H1 (cell line): ENCODE data around the gene IFT43. TPM values are rescaled to one million over a fixed set of nuclear protein-coding genes. Genes with fewer than 3 reads are reported as not detected.

Source experiments
- CTCF ChIA-PET: fragments of 300-600 bp; sonication (Branson Sonifier 250); formaldehyde crosslinking; loops from one replicate; lab custom pipeline; 2021; ENCODE audit not compliant: partially characterized antibody; lab: Charles Lee
- POLR2A ChIA-PET: fragments of 300-600 bp; sonication (Branson Sonifier 250); formaldehyde crosslinking; loops from one replicate; lab custom pipeline; 2021; ENCODE audit warnings: inconsistent platforms; ENCODE audit not compliant: partially characterized antibody; lab: Charles Lee
- DNase-seq, 2 experiments: peaks; one replicate each; pipeline versions ENCODE4 v3.0.0 to v3.0.0-alpha.2; 2010 to 2022; ENCODE audit warnings: low spot score in 2 of 2, low read depth in 1 of 2, mixed read lengths in 1 of 2
- FAIRE-seq: peaks from 2 replicates; lab custom pipeline; 2011; peaks lifted over from hg19 to GRCh38; lab: Jason Lieb, UNC
- H2AFZ ChIP-seq: 2 replicates; pipeline ENCODE4 v1.8.1; 2012; ENCODE audit warnings: low read length, inconsistent platforms
- H2AK5ac ChIP-seq: 2 replicates; pipeline ENCODE4 v1.6.1; 2013; ENCODE audit warnings: low read depth, low read length
- H2BK120ac ChIP-seq: replicated peaks from 2 replicates; pipeline ENCODE3; 2013; ENCODE audit warnings: low read depth, low read length, inconsistent platforms
- H2BK12ac ChIP-seq: 2 replicates; pipeline ENCODE4 v1.6.1; 2013; ENCODE audit warnings: low read depth, low read length
- H2BK15ac ChIP-seq: 2 replicates; pipeline ENCODE4 v1.6.1; 2013; ENCODE audit warnings: low read length
- H2BK20ac ChIP-seq: 2 replicates; pipeline ENCODE4 v1.6.1; 2013; ENCODE audit warnings: low read length
- H2BK5ac ChIP-seq: 2 replicates; pipeline ENCODE4 v1.6.1; 2013; ENCODE audit warnings: low read depth, low read length
- H3K14ac ChIP-seq: 2 replicates; pipeline ENCODE4 v1.6.1; 2013; ENCODE audit warnings: inconsistent platforms; ENCODE audit not compliant: insufficient read length
- H3K18ac ChIP-seq: 2 replicates; pipeline ENCODE4 v1.6.1; 2013; ENCODE audit warnings: low read length; ENCODE audit errors: extremely low read depth
- H3K23ac ChIP-seq: 2 replicates; pipeline ENCODE4 v1.6.1; 2013; ENCODE audit warnings: inconsistent platforms; ENCODE audit not compliant: insufficient read length
- H3K23me2 ChIP-seq: 2 replicates; pipeline ENCODE4 v1.6.1; 2013; ENCODE audit warnings: low read depth, low read length
- H3K27ac ChIP-seq: 2 replicates; pipeline ENCODE4 v1.6.1; 2011; ENCODE audit warnings: low read depth, low read length, inconsistent platforms
- H3K27me3 ChIP-seq, 4 experiments: replicated peaks in 1 of 4; 1 replicate in 1 of 4; 2 replicates in 3 of 4; pipeline versions ENCODE4 v1.6.1 to v1.8.1; 2011 to 2013; ENCODE audit warnings: low read length in 3 of 4, mild to moderate bottlenecking in 3 of 4, inconsistent platforms in 2 of 4, mixed read lengths in 2 of 4, moderate library complexity in 1 of 4; ENCODE audit not compliant: control insufficient read depth in 3 of 4, insufficient read depth in 3 of 4; ENCODE audit errors: extremely low read depth in 1 of 4
- H3K36me3 ChIP-seq, 4 experiments: 2 replicates each; pipeline versions ENCODE4 v1.6.1 to v1.8.1; 2011 to 2013; ENCODE audit warnings: mild to moderate bottlenecking in 4 of 4, low read length in 3 of 4, moderate library complexity in 2 of 4, control low read depth in 1 of 4, inconsistent platforms in 1 of 4; ENCODE audit not compliant: insufficient read depth in 4 of 4, control insufficient read depth in 2 of 4
- H3K4ac ChIP-seq: replicated peaks from 2 replicates; pipeline ENCODE3; 2013; ENCODE audit warnings: low read length, low read depth, mixed read lengths, inconsistent platforms; ENCODE audit not compliant: insufficient read length
- H3K4me1 ChIP-seq, 4 experiments: replicated peaks in 1 of 4; 1 replicate in 1 of 4; 2 replicates in 3 of 4; pipeline versions ENCODE4 v1.6.1 to v1.8.1; 2011 to 2013; ENCODE audit warnings: low read length in 3 of 4, inconsistent platforms in 2 of 4, mixed read lengths in 1 of 4; ENCODE audit not compliant: insufficient read depth in 4 of 4, control insufficient read depth in 3 of 4
- H3K4me2 ChIP-seq, 2 experiments: 2 replicates each; pipeline versions ENCODE4 v1.6.1 to v1.8.1; 2011 to 2013; ENCODE audit warnings: low read depth in 2 of 2, low read length in 2 of 2, control low read depth in 1 of 2, inconsistent platforms in 1 of 2, mild to moderate bottlenecking in 1 of 2; ENCODE audit not compliant: insufficient read depth in 1 of 2
- H3K4me3 ChIP-seq, 4 experiments: fragments of 200-600, 300-600 bp in 1 of 4; sonication (generic), shearing (Covaris generic), sonication (Bioruptor Twin) in 1 of 4; 2 replicates each; pipeline versions ENCODE4 v1.5.1 to v1.8.1; 2011 to 2016; ENCODE audit warnings: low read length in 4 of 4, low read depth in 3 of 4, control low read depth in 2 of 4, inconsistent platforms in 2 of 4, mild to moderate bottlenecking in 2 of 4, mixed read lengths in 1 of 4, moderate library complexity in 1 of 4; ENCODE audit not compliant: insufficient read depth in 2 of 4; ENCODE audit errors: extremely low read depth in 1 of 4
- H3K56ac ChIP-seq: replicated peaks from 2 replicates; pipeline ENCODE3; 2013; ENCODE audit warnings: low read depth, mild to moderate bottlenecking, mixed read lengths, low read length, inconsistent platforms; ENCODE audit not compliant: insufficient read length
- H3K79me1 ChIP-seq: 2 replicates; pipeline ENCODE4 v1.6.1; 2013; ENCODE audit warnings: low read depth, low read length, control low read depth
- H3K79me2 ChIP-seq, 2 experiments: 2 replicates each; pipeline versions ENCODE4 v1.6.1 to v1.8.1; 2012 to 2013; ENCODE audit warnings: low read length in 2 of 2, mild to moderate bottlenecking in 2 of 2, inconsistent platforms in 1 of 2; ENCODE audit not compliant: insufficient read depth in 2 of 2, control insufficient read depth in 1 of 2
- H3K9ac ChIP-seq, 4 experiments: replicated peaks in 1 of 4; 1 replicate in 1 of 4; 2 replicates in 3 of 4; pipeline versions ENCODE4 v1.6.1 to v1.8.1; 2011 to 2013; ENCODE audit warnings: low read depth in 3 of 4, low read length in 3 of 4, control low read depth in 2 of 4, mild to moderate bottlenecking in 2 of 4, moderate library complexity in 2 of 4, inconsistent platforms in 1 of 4; ENCODE audit errors: extremely low read depth in 1 of 4
- H3K9me3 ChIP-seq, 2 experiments: 2 replicates each; pipeline versions ENCODE4 v1.6.1 to v1.8.1; 2012 to 2013; ENCODE audit warnings: mild to moderate bottlenecking in 2 of 2, moderate library complexity in 2 of 2, control low read depth in 1 of 2, inconsistent platforms in 1 of 2, low read depth in 1 of 2, low read length in 1 of 2, mixed read lengths in 1 of 2; ENCODE audit not compliant: insufficient read depth in 2 of 2
- H4K20me1 ChIP-seq, 2 experiments: replicated peaks in 1 of 2; 2 replicates each; pipeline versions ENCODE3 to v1.8.1; 2011 to 2013; ENCODE audit warnings: inconsistent platforms in 2 of 2, low read length in 2 of 2, mild to moderate bottlenecking in 1 of 2; ENCODE audit not compliant: insufficient read depth in 2 of 2, control insufficient read depth in 1 of 2
- H4K5ac ChIP-seq: 2 replicates; pipeline ENCODE4 v1.6.1; 2013; ENCODE audit warnings: low read length, low read depth, mixed read lengths, inconsistent platforms; ENCODE audit not compliant: insufficient read length
- H4K8ac ChIP-seq: 2 replicates; pipeline ENCODE4 v1.8.0; 2013; ENCODE audit warnings: mild to moderate bottlenecking, moderate library complexity, low read length, inconsistent platforms; ENCODE audit not compliant: insufficient read depth; ENCODE audit errors: extremely low read depth
- H4K91ac ChIP-seq: replicated peaks from 2 replicates; pipeline ENCODE3; 2013; ENCODE audit warnings: low read length, mixed read lengths, inconsistent platforms; ENCODE audit not compliant: insufficient read length
- FOSL1 ChIP-seq: IDR thresholded peaks from 2 replicates; pipeline ENCODE4 v1.6.1; 2011; ENCODE audit warnings: mild to moderate bottlenecking, low read depth, low read length, moderate library complexity; ENCODE audit not compliant: insufficient read depth
- HDAC6 ChIP-seq: IDR thresholded peaks from one replicate; pipeline ENCODE4 v1.7.1; 2012; ENCODE audit warnings: low read depth, mild to moderate bottlenecking, inconsistent platforms, low read length, moderate library complexity
- RXRA ChIP-seq: IDR thresholded peaks from 2 replicates; pipeline ENCODE4 v1.6.1; 2011; ENCODE audit warnings: low read depth, mild to moderate bottlenecking, low read length, moderate library complexity; ENCODE audit not compliant: insufficient read depth
- SUZ12 ChIP-seq: fragments of 200-600 bp; sonication (generic); IDR thresholded peaks from 2 replicates; pipeline ENCODE4 v1.6.1; 2012; ENCODE audit warnings: mild to moderate bottlenecking, inconsistent platforms, low read length, moderate library complexity, mixed read lengths
- TAF7 ChIP-seq: optimal IDR thresholded peaks from 2 replicates; pipeline ENCODE3; 2011; ENCODE audit warnings: low read depth, mild to moderate bottlenecking, inconsistent platforms, low read length, moderate library complexity, borderline replicate concordance
- ZNF274 ChIP-seq: IDR thresholded peaks from 2 replicates; pipeline ENCODE4 v1.7.0; 2012; ENCODE audit warnings: low read length, borderline replicate concordance; ENCODE audit errors: extremely low read depth
- WGBS, 2 experiments: shearing (Covaris generic) in 1 of 2; methylation state at CpG; one replicate each; pipeline versions ENCODE4 v1.1.6 to v1.1.7; 2013 to 2015; ENCODE audit warnings: low lambda C conversion rate in 2 of 2, mixed read lengths in 2 of 2, inconsistent platforms in 1 of 2, low coverage in 1 of 2, missing lambda C conversion rate in 1 of 2; ENCODE audit not compliant: insufficient replicate concordance in 2 of 2, insufficient coverage in 1 of 2, insufficient read length in 1 of 2; ENCODE audit errors: extremely low coverage in 1 of 2, missing lambda C conversion rate in 1 of 2; 5-methylcytosine and 5-hydroxymethylcytosine counted together
- polyA plus RNA-seq, 7 experiments: library from polyadenylated mRNA; depleted of rRNA in 3 of 7; stranded (reverse) in 5 of 7; unstranded in 2 of 7; fragments of >200 nt in 5 of 7; fragments of 200-250 nt in 2 of 7; gene quantifications; 1 replicate in 5 of 7; 2 replicates in 1 of 7; 4 replicates in 1 of 7; pipeline versions ENCODE4 v1.2.1 to v1.2.3, GENCODE V29; 2011 to 2013; ENCODE audit warnings: missing spikeins in 2 of 7, mixed read lengths in 2 of 7
- total RNA-seq: library from RNA; stranded (reverse); fragmentation: NEBNext Ultra II Directional; extraction: Animal tissue kit (Norgen Biotek cat#: 25700); gene quantifications from 2 replicates; pipeline ENCODE4 v1.2.1, GENCODE V29; 2021
- TF ChIP-seq, protein P1 (sequence below): IDR thresholded peaks from 2 replicates; pipeline ENCODE4 v1.6.1; 2011; ENCODE audit warnings: low read depth, mild to moderate bottlenecking, low read length; ENCODE audit not compliant: insufficient read depth

Gene IFT43
- total and polyA plus RNA-seq, 2 of the 8 experiments (the other 6 are each of a cell fraction or from before 2014, with no cell fraction given), result 17.0 to 20.8 TPM

DNA sequence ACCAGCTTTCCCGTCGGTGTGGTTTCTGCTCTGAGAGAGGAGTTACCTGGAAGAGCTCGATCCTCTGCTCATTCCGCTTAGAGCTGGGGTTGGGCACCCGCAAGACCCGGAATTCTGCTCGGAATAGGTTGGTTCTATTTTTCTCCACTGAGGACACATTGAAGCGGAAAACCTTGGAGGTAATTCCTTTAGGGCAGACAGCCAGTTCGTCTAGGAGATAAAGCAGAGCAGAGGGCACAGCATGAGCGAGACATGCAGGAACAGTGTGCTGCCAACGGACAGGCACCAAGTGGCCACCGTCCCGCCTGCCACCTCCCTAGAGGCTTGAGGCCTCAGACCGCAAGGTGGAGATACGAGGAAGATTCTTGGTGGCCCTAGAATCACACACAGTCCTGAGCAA lies 14.1 kb upstream of the IFT43 start:
- H3K14ac ChIP-seq, result no peak overlapping the region
- no peak overlapping the region for H2AFZ ChIP-seq
- H2BK12ac ChIP-seq, result no peak overlapping the region
- H3K23me2 ChIP-seq, result no peaks in the 10 kb centered on the region
- H3K9ac ChIP-seq, result no peak overlapping the region
- H2AK5ac ChIP-seq, result no peak overlapping the region
- no peak overlapping the region for H2BK120ac ChIP-seq
- WGBS, 2 experiments, result 93% methylated on average over 15 of the region's 15 CpGs; no CpG with 5 or more reads in 1 of the 2 experiments
- no peak overlapping the region for H3K4ac ChIP-seq
- CTCF ChIA-PET, result interaction anchor here (0.5 to 20.1 kb wide), 7 partner anchors 8 to 489 kb away, joined by 3 to 261 read pairs (median 3); partner anchors contain the start of gene TGFB3
- H2BK15ac ChIP-seq, result no peak overlapping the region
- H2BK5ac ChIP-seq, result no peak overlapping the region
- H3K27me3 ChIP-seq, result no peaks in the 10 kb centered on the region
- TF ChIP-seq ZNF274 (no peak), TAF7 (no peak), FOSL1 (no peak), RXRA (no peak), HDAC6 (no peak), SUZ12 (no peak)
- TF ChIP-seq, protein P1, sequence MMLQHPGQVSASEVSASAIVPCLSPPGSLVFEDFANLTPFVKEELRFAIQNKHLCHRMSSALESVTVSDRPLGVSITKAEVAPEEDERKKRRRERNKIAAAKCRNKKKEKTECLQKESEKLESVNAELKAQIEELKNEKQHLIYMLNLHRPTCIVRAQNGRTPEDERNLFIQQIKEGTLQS, result no peak
- TF ChIP-seq, all 59 proteins: peak for 0
- Histone ChIP-seq H3K79me1 (no peaks in the 10 kb centered on the region), H4K91ac (no peak overlapping the region), H3K23ac (no peak overlapping the region), H3K9me3 (no peaks in the 10 kb centered on the region), H3K4me1 (peaks cover 0 to 3% (median under 1%) of the 10 kb centered on the region in 4 experiments; a peak in 3 of 7 replicates), H3K56ac (no peak overlapping the region), H3K79me2 (no peaks in the 10 kb centered on the region), H2BK20ac (no peak overlapping the region), H3K36me3 (no peaks in the 10 kb centered on the region), H4K20me1 (no peaks in the 10 kb centered on the region), H4K5ac (no peak overlapping the region), H3K27ac (no peak overlapping the region), H4K8ac (no peak overlapping the region), H3K4me2 (no peak overlapping the region), H3K18ac (no peak overlapping the region), H3K4me3 (no peak overlapping the region)
- POLR2A ChIA-PET, result no interaction called here
- FAIRE-seq (no peak), DNase-seq (no peak)
